ENCODE results near the gene B3GNT9.

Gene B3GNT9

GRCh38 chr16:67166110-67166547 is 15.3 kb upstream of the B3GNT9 start:
- DNase-seq: no peak

GRCh38 chr16:67165121-67166078 is 14.6 kb upstream of the B3GNT9 start:
- DNase-seq: no peak

- no peak for DNase-seq
Measured at GRCh38 chr16:67164599-67165061, 13.8 kb upstream of the B3GNT9 start, which contains the start of gene HSF4. HSF4 (plus strand) TSS chr16:67164745; CDS start chr16:67164812, 67 bp downstream.

GRCh38 chr16:67163999-67164558 is 13.3 kb upstream of the B3GNT9 start:
- DNase-seq: no peak

GRCh38 chr16:67163164-67163998 is 12.6 kb upstream of the B3GNT9 start:
- no peak for DNase-seq

- no peak for DNase-seq
Measured at GRCh38 chr16:67162506-67163163, 11.8 kb upstream of the B3GNT9 start.

- no peak for DNase-seq
Measured at GRCh38 chr16:67161595-67162058, 10.8 kb upstream of the B3GNT9 start.

- DNase-seq: peak; percentile 71
Measured at GRCh38 chr16:67158637-67159600, 8.1 kb upstream of the B3GNT9 start.

- no peak for DNase-seq
Measured at GRCh38 chr16:67157892-67158635, 7.3 kb upstream of the B3GNT9 start.

- DNase-seq: no peak
Measured at GRCh38 chr16:67157106-67157748, 6.4 kb upstream of the B3GNT9 start.

- DNase-seq: no peak
Measured at GRCh38 chr16:67156143-67156844, 5.5 kb upstream of the B3GNT9 start.

GRCh38 chr16:67155295-67156142 is 4.7 kb upstream of the B3GNT9 start:
- peak; percentile 67 for DNase-seq

- no peak for DNase-seq
Measured at GRCh38 chr16:67154578-67155294, 3.9 kb upstream of the B3GNT9 start.

- DNase-seq: no peak
Measured at GRCh38 chr16:67151431-67152097, 766 bp upstream of the B3GNT9 start.

GRCh38 chr16:67150047-67150832 is 558 bp downstream of the B3GNT9 start:
- peak; percentile 51 for DNase-seq

Measured in activated T-cell treated with anti-CD3 and anti-CD28 coated beads for 4 hours (primary cell).